H1 (cell line): ENCODE measurements around the gene PSMC1. TPM values are rescaled to one million over a fixed set of nuclear protein-coding genes. Genes with fewer than 3 reads are reported as not detected.

Experiments
- CTCF ChIA-PET: fragments of 300-600 bp; sonication (Branson Sonifier 250); formaldehyde crosslinking; loops from one replicate; lab custom pipeline; 2021; ENCODE audit not compliant: partially characterized antibody; lab: Charles Lee
- POLR2A ChIA-PET: fragments of 300-600 bp; sonication (Branson Sonifier 250); formaldehyde crosslinking; loops from one replicate; lab custom pipeline; 2021; ENCODE audit warnings: inconsistent platforms; ENCODE audit not compliant: partially characterized antibody; lab: Charles Lee
- DNase-seq, 2 experiments: peaks; one replicate each; pipeline versions ENCODE4 v3.0.0 to v3.0.0-alpha.2; 2010 to 2022; ENCODE audit warnings: low spot score in 2 of 2, low read depth in 1 of 2, mixed read lengths in 1 of 2
- FAIRE-seq: peaks from 2 replicates; lab custom pipeline; 2011; peaks lifted over from hg19 to GRCh38; lab: Jason Lieb, UNC
- H2AFZ ChIP-seq: 2 replicates; pipeline ENCODE4 v1.8.1; 2012; ENCODE audit warnings: low read length, inconsistent platforms
- H2AK5ac ChIP-seq: 2 replicates; pipeline ENCODE4 v1.6.1; 2013; ENCODE audit warnings: low read depth, low read length
- H2BK120ac ChIP-seq: replicated peaks from 2 replicates; pipeline ENCODE3; 2013; ENCODE audit warnings: low read depth, low read length, inconsistent platforms
- H2BK12ac ChIP-seq: 2 replicates; pipeline ENCODE4 v1.6.1; 2013; ENCODE audit warnings: low read depth, low read length
- H2BK15ac ChIP-seq: 2 replicates; pipeline ENCODE4 v1.6.1; 2013; ENCODE audit warnings: low read length
- H2BK20ac ChIP-seq: 2 replicates; pipeline ENCODE4 v1.6.1; 2013; ENCODE audit warnings: low read length
- H2BK5ac ChIP-seq: 2 replicates; pipeline ENCODE4 v1.6.1; 2013; ENCODE audit warnings: low read depth, low read length
- H3K14ac ChIP-seq: 2 replicates; pipeline ENCODE4 v1.6.1; 2013; ENCODE audit warnings: inconsistent platforms; ENCODE audit not compliant: insufficient read length
- H3K18ac ChIP-seq: 2 replicates; pipeline ENCODE4 v1.6.1; 2013; ENCODE audit warnings: low read length; ENCODE audit errors: extremely low read depth
- H3K23ac ChIP-seq: 2 replicates; pipeline ENCODE4 v1.6.1; 2013; ENCODE audit warnings: inconsistent platforms; ENCODE audit not compliant: insufficient read length
- H3K23me2 ChIP-seq: 2 replicates; pipeline ENCODE4 v1.6.1; 2013; ENCODE audit warnings: low read depth, low read length
- H3K27ac ChIP-seq: 2 replicates; pipeline ENCODE4 v1.6.1; 2011; ENCODE audit warnings: low read depth, low read length, inconsistent platforms
- H3K27me3 ChIP-seq, 4 experiments: replicated peaks in 1 of 4; 1 replicate in 1 of 4; 2 replicates in 3 of 4; pipeline versions ENCODE4 v1.6.1 to v1.8.1; 2011 to 2013; ENCODE audit warnings: low read length in 3 of 4, mild to moderate bottlenecking in 3 of 4, inconsistent platforms in 2 of 4, mixed read lengths in 2 of 4, moderate library complexity in 1 of 4; ENCODE audit not compliant: control insufficient read depth in 3 of 4, insufficient read depth in 3 of 4; ENCODE audit errors: extremely low read depth in 1 of 4
- H3K36me3 ChIP-seq, 4 experiments: 2 replicates each; pipeline versions ENCODE4 v1.6.1 to v1.8.1; 2011 to 2013; ENCODE audit warnings: mild to moderate bottlenecking in 4 of 4, low read length in 3 of 4, moderate library complexity in 2 of 4, control low read depth in 1 of 4, inconsistent platforms in 1 of 4; ENCODE audit not compliant: insufficient read depth in 4 of 4, control insufficient read depth in 2 of 4
- H3K4ac ChIP-seq: replicated peaks from 2 replicates; pipeline ENCODE3; 2013; ENCODE audit warnings: low read length, low read depth, mixed read lengths, inconsistent platforms; ENCODE audit not compliant: insufficient read length
- H3K4me1 ChIP-seq, 4 experiments: replicated peaks in 1 of 4; 1 replicate in 1 of 4; 2 replicates in 3 of 4; pipeline versions ENCODE4 v1.6.1 to v1.8.1; 2011 to 2013; ENCODE audit warnings: low read length in 3 of 4, inconsistent platforms in 2 of 4, mixed read lengths in 1 of 4; ENCODE audit not compliant: insufficient read depth in 4 of 4, control insufficient read depth in 3 of 4
- H3K4me2 ChIP-seq, 2 experiments: 2 replicates each; pipeline versions ENCODE4 v1.6.1 to v1.8.1; 2011 to 2013; ENCODE audit warnings: low read depth in 2 of 2, low read length in 2 of 2, control low read depth in 1 of 2, inconsistent platforms in 1 of 2, mild to moderate bottlenecking in 1 of 2; ENCODE audit not compliant: insufficient read depth in 1 of 2
- H3K4me3 ChIP-seq, 4 experiments: fragments of 200-600, 300-600 bp in 1 of 4; sonication (generic), shearing (Covaris generic), sonication (Bioruptor Twin) in 1 of 4; 2 replicates each; pipeline versions ENCODE4 v1.5.1 to v1.8.1; 2011 to 2016; ENCODE audit warnings: low read length in 4 of 4, low read depth in 3 of 4, control low read depth in 2 of 4, inconsistent platforms in 2 of 4, mild to moderate bottlenecking in 2 of 4, mixed read lengths in 1 of 4, moderate library complexity in 1 of 4; ENCODE audit not compliant: insufficient read depth in 2 of 4; ENCODE audit errors: extremely low read depth in 1 of 4
- H3K56ac ChIP-seq: replicated peaks from 2 replicates; pipeline ENCODE3; 2013; ENCODE audit warnings: low read depth, mild to moderate bottlenecking, mixed read lengths, low read length, inconsistent platforms; ENCODE audit not compliant: insufficient read length
- H3K79me1 ChIP-seq: 2 replicates; pipeline ENCODE4 v1.6.1; 2013; ENCODE audit warnings: low read depth, low read length, control low read depth
- H3K79me2 ChIP-seq, 2 experiments: 2 replicates each; pipeline versions ENCODE4 v1.6.1 to v1.8.1; 2012 to 2013; ENCODE audit warnings: low read length in 2 of 2, mild to moderate bottlenecking in 2 of 2, inconsistent platforms in 1 of 2; ENCODE audit not compliant: insufficient read depth in 2 of 2, control insufficient read depth in 1 of 2
- H3K9ac ChIP-seq, 4 experiments: replicated peaks in 1 of 4; 1 replicate in 1 of 4; 2 replicates in 3 of 4; pipeline versions ENCODE4 v1.6.1 to v1.8.1; 2011 to 2013; ENCODE audit warnings: low read depth in 3 of 4, low read length in 3 of 4, control low read depth in 2 of 4, mild to moderate bottlenecking in 2 of 4, moderate library complexity in 2 of 4, inconsistent platforms in 1 of 4; ENCODE audit errors: extremely low read depth in 1 of 4
- H3K9me3 ChIP-seq, 2 experiments: 2 replicates each; pipeline versions ENCODE4 v1.6.1 to v1.8.1; 2012 to 2013; ENCODE audit warnings: mild to moderate bottlenecking in 2 of 2, moderate library complexity in 2 of 2, control low read depth in 1 of 2, inconsistent platforms in 1 of 2, low read depth in 1 of 2, low read length in 1 of 2, mixed read lengths in 1 of 2; ENCODE audit not compliant: insufficient read depth in 2 of 2
- H4K20me1 ChIP-seq, 2 experiments: replicated peaks in 1 of 2; 2 replicates each; pipeline versions ENCODE3 to v1.8.1; 2011 to 2013; ENCODE audit warnings: inconsistent platforms in 2 of 2, low read length in 2 of 2, mild to moderate bottlenecking in 1 of 2; ENCODE audit not compliant: insufficient read depth in 2 of 2, control insufficient read depth in 1 of 2
- H4K5ac ChIP-seq: 2 replicates; pipeline ENCODE4 v1.6.1; 2013; ENCODE audit warnings: low read length, low read depth, mixed read lengths, inconsistent platforms; ENCODE audit not compliant: insufficient read length
- H4K8ac ChIP-seq: 2 replicates; pipeline ENCODE4 v1.8.0; 2013; ENCODE audit warnings: mild to moderate bottlenecking, moderate library complexity, low read length, inconsistent platforms; ENCODE audit not compliant: insufficient read depth; ENCODE audit errors: extremely low read depth
- H4K91ac ChIP-seq: replicated peaks from 2 replicates; pipeline ENCODE3; 2013; ENCODE audit warnings: low read length, mixed read lengths, inconsistent platforms; ENCODE audit not compliant: insufficient read length
- CEBPB ChIP-seq: IDR thresholded peaks from 2 replicates; pipeline ENCODE4 v1.6.1; 2012; ENCODE audit warnings: low read depth, low read length
- CHD2 ChIP-seq: IDR thresholded peaks from 2 replicates; pipeline ENCODE4 v1.6.1; 2012; ENCODE audit warnings: low read length, improper control_type of control experiment
- EZH2 ChIP-seq: fragments of 200-600 bp; sonication (generic); IDR thresholded peaks from 2 replicates; pipeline ENCODE4 v1.7.1; 2012; ENCODE audit warnings: low read depth, mild to moderate bottlenecking, moderate library complexity, low read length, inconsistent platforms; ENCODE audit not compliant: severe bottlenecking
- FOSL1 ChIP-seq: IDR thresholded peaks from 2 replicates; pipeline ENCODE4 v1.6.1; 2011; ENCODE audit warnings: mild to moderate bottlenecking, low read depth, low read length, moderate library complexity; ENCODE audit not compliant: insufficient read depth
- PHF8 ChIP-seq: fragments of 200-600 bp; sonication (generic); conservative IDR thresholded peaks from 2 replicates; pipeline ENCODE4 v1.7.1; 2012; ENCODE audit warnings: low read depth, mild to moderate bottlenecking, inconsistent platforms, low read length, moderate library complexity
- RFX5 ChIP-seq: IDR thresholded peaks from 2 replicates; pipeline ENCODE4 v1.6.1; 2011; ENCODE audit warnings: low read depth, low read length, improper control_type of control experiment, borderline replicate concordance
- SAP30 ChIP-seq: fragments of 300-600 bp; sonication (generic); IDR thresholded peaks from 2 replicates; pipeline ENCODE4 v1.7.1; 2012; ENCODE audit warnings: low read length, moderate library complexity, mild to moderate bottlenecking, inconsistent platforms; ENCODE audit not compliant: insufficient read depth, insufficient replicate concordance
- SP4 ChIP-seq: IDR thresholded peaks from 2 replicates; pipeline ENCODE4 v1.6.1; 2012; ENCODE audit warnings: low read length, inconsistent platforms
- TCF12 ChIP-seq: IDR thresholded peaks from 2 replicates; pipeline ENCODE4 v1.6.1; 2011; ENCODE audit warnings: low read depth, mild to moderate bottlenecking, low read length
- WGBS, 2 experiments: shearing (Covaris generic) in 1 of 2; methylation state at CpG; one replicate each; pipeline versions ENCODE4 v1.1.6 to v1.1.7; 2013 to 2015; ENCODE audit warnings: low lambda C conversion rate in 2 of 2, mixed read lengths in 2 of 2, inconsistent platforms in 1 of 2, low coverage in 1 of 2, missing lambda C conversion rate in 1 of 2; ENCODE audit not compliant: insufficient replicate concordance in 2 of 2, insufficient coverage in 1 of 2, insufficient read length in 1 of 2; ENCODE audit errors: extremely low coverage in 1 of 2, missing lambda C conversion rate in 1 of 2; 5-methylcytosine and 5-hydroxymethylcytosine counted together
- polyA plus RNA-seq, 7 experiments: library from polyadenylated mRNA; depleted of rRNA in 3 of 7; stranded (reverse) in 5 of 7; unstranded in 2 of 7; fragments of >200 nt in 5 of 7; fragments of 200-250 nt in 2 of 7; gene quantifications; 1 replicate in 5 of 7; 2 replicates in 1 of 7; 4 replicates in 1 of 7; pipeline versions ENCODE4 v1.2.1 to v1.2.3, GENCODE V29; 2011 to 2013; ENCODE audit warnings: missing spikeins in 2 of 7, mixed read lengths in 2 of 7
- total RNA-seq: library from RNA; stranded (reverse); fragmentation: NEBNext Ultra II Directional; extraction: Animal tissue kit (Norgen Biotek cat#: 25700); gene quantifications from 2 replicates; pipeline ENCODE4 v1.2.1, GENCODE V29; 2021
- TF ChIP-seq, protein P1 (sequence below): IDR thresholded peaks from 2 replicates; pipeline ENCODE4 v1.6.1; 2012; ENCODE audit warnings: low read length, inconsistent platforms
- TF ChIP-seq, protein P2 (sequence below): IDR thresholded peaks from 2 replicates; pipeline ENCODE4 v1.6.1; 2011; ENCODE audit warnings: low read depth, mild to moderate bottlenecking, low read length; ENCODE audit not compliant: insufficient read depth

PSMC1 gene
- total and polyA plus RNA-seq, 2 of the 8 experiments (the other 6 are each of a cell fraction or from before 2014, with no cell fraction given) = 46.2 to 99.6 TPM

DNA sequence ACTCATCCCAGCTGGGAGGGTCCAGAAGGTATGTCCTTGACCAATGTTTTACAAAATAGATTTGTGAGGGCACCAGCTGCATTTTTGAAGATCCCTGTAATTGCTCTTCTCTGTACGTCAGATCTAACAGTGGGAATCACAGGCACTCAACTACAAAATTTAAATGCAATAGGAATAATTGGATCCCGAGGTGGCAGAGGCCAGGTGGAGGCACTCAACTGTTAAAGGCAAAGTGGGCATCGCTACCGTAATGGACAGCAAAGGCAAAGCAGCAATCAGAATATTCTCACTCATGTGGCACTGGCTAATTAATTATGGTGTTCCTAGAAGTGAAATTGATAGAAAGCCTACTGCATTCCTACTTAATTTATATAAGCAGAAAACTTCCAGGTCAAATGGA, 27.9 kb upstream of the PSMC1 start:
- no peak overlapping the region for H2AK5ac ChIP-seq
- H3K36me3 ChIP-seq = no peaks in the 10 kb centered on the region
- H4K91ac ChIP-seq = no peak overlapping the region
- no peak overlapping the region for H3K4ac ChIP-seq
- no peak overlapping the region for H2AFZ ChIP-seq
- WGBS, 2 experiments = 90% methylated on average over 4 of the region's 4 CpGs; no CpG with 5 or more reads in 1 of the 2 experiments
- H3K18ac ChIP-seq = no peak overlapping the region
- no peak overlapping the region for H3K4me3 ChIP-seq
- no peaks in the 10 kb centered on the region for H3K79me2 ChIP-seq
- H2BK5ac ChIP-seq = no peak overlapping the region
- CTCF ChIA-PET = interaction anchor here (1.9 kb wide), 1 partner anchor 255 kb away, joined by 5 read pairs; no protein-coding TSS in a partner anchor
- H3K14ac ChIP-seq = no peak overlapping the region
- no peak for FAIRE-seq
- H3K27me3 ChIP-seq = 0 out of 7 replicates have a peak, but pooled peaks cover 0 to 2% (median 0%) of the 10 kb centered on the region in 4 experiments
- no peak overlapping the region for H3K23ac ChIP-seq
- H4K8ac ChIP-seq = no peak overlapping the region
- no peak overlapping the region for H4K5ac ChIP-seq
- H2BK20ac ChIP-seq = no peak overlapping the region
- DNase-seq = no peak
- no peak overlapping the region for H3K9ac ChIP-seq
- POLR2A ChIA-PET = no interaction called here
- H3K9me3 ChIP-seq = 0 out of 4 replicates have a peak, but pooled peaks cover 0 to under 1% of the 10 kb centered on the region in 2 experiments
- no peaks in the 10 kb centered on the region; the same call in 1 of the 2 replicates for H3K23me2 ChIP-seq
- H2BK120ac ChIP-seq = no peak overlapping the region
- H2BK15ac ChIP-seq = no peak overlapping the region
- no peak overlapping the region for H3K56ac ChIP-seq
- no peak overlapping the region for H3K4me2 ChIP-seq
- no peaks in the 10 kb centered on the region for H3K79me1 ChIP-seq
- H3K4me1 ChIP-seq = no peaks in the 10 kb centered on the region
- H4K20me1 ChIP-seq = no peaks in the 10 kb centered on the region
- no peak overlapping the region for H2BK12ac ChIP-seq
- H3K27ac ChIP-seq = no peak overlapping the region
- TF ChIP-seq PHF8 (no peak), SP4 (no peak), SAP30 (no peak), EZH2 (no peak), RFX5 (no peak), TCF12 (no peak), CEBPB (no peak), CHD2 (no peak), FOSL1 (no peak)
- TF ChIP-seq, protein P1, sequence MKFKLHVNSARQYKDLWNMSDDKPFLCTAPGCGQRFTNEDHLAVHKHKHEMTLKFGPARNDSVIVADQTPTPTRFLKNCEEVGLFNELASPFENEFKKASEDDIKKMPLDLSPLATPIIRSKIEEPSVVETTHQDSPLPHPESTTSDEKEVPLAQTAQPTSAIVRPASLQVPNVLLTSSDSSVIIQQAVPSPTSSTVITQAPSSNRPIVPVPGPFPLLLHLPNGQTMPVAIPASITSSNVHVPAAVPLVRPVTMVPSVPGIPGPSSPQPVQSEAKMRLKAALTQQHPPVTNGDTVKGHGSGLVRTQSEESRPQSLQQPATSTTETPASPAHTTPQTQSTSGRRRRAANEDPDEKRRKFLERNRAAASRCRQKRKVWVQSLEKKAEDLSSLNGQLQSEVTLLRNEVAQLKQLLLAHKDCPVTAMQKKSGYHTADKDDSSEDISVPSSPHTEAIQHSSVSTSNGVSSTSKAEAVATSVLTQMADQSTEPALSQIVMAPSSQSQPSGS = no peak
- TF ChIP-seq, protein P2, sequence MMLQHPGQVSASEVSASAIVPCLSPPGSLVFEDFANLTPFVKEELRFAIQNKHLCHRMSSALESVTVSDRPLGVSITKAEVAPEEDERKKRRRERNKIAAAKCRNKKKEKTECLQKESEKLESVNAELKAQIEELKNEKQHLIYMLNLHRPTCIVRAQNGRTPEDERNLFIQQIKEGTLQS = no peak
